Measurements from ENCODE around the gene CDK5RAP3.
"Not testable (repeated sequence)": the region's sequence is repeated elsewhere in the genome, so short reads cannot be mapped to it uniquely, and the experiment has no call there.

Gene CDK5RAP3

GRCh38 chr17:47970725-47971499 lies at the start of gene CDK5RAP3:
Gene CDK5RAP3, plus strand, starts transcription at chr17:47971113. Its CDS starts 34 bp downstream, at chr17:47971147.
- DNase-seq (ENCODE audit: low read depth in 3 of 3) = peak; percentile 98 to 100 (median 99)

DNA sequence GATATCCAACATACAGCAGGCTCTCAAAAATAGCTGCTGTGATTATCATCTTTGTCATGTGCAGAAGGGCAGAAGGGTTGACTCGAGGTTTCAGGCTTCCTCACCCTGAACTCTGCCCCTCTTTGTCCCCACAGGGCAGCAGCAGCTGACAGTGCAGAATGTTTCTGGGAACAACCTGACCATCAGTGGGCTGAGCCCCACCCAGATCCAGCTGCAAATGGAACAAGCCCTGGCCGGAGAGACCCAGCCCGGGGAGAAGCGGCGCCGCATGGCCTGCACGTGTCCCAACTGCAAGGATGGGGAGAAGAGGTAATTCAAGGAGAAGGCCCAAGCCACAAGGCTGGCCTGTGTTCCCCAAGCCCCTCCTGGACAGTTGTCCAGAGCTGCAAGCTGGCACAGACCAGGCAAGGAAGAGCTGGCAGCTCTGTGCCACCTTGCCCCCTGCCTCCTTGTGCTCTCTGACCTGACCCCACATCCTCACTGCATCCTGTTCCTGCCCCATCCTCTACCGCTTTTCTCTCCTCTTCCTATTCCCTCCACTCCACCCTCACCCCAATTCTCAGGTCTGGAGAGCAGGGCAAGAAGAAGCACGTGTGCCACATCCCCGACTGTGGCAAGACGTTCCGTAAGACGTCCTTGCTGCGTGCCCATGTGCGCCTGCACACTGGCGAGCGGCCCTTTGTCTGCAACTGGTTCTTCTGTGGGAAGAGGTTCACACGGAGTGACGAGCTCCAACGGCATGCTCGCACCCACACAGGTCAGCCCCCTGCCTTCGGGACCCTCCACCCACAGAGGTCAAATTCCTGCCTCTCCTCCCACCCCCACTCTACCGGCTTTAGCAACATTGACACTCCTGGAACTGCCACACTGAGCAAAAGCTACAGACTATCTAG lies 45.9 kb upstream of the CDK5RAP3 start:
- DNase-seq (ENCODE audit: low read depth in 3 of 3) = no peak

DNA sequence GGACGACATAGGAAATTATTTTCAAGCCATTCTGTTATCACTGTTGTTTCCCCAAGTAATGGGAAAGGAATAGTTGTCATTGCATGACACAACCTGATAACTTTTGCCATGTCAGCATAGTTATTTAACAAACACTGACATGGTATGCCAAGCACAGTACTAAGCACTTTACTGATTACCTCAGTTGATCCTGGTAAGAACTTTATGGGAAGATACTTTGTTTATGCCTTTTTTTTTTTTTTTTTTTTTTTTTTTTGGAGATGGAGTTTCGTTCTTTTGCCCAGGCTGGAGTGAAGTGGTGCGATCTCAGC lies 45.3 kb upstream of the CDK5RAP3 start:
- no peak for DNase-seq (ENCODE audit: low read depth in 3 of 3)

DNA sequence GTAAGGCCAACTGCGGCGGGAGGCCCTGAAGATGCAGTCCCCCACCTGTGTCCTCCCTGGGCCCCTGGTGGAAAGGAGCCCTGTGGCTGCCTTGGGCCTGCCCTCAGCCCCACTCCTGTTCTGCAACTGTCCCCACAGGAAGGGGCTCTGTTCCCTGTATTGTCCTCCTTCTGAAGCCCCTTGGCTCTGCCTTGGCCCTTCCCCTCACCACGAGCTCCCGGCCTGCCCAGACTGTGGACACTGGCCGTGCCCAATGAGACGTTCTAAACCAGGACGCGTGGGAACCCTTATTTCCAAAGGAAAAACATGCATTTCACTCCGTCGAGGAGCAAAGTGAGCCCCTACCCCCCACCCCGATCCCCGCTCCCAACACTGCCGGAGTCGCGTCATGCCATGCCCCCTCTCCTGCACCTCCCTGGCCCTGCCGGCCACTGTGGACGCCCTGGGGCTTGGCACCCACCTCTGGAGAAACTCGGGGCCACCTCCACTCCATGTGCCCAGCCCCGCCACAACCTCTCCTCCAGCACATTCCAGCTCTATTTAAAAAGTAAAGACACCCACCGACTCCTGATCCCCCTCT lies 43.0 kb upstream of the CDK5RAP3 start:
- DNase-seq (ENCODE audit: low read depth in 3 of 3) = no peak

GRCh38 chr17:47928415-47928814 lies 42.5 kb upstream of the CDK5RAP3 start:
- DNase-seq (ENCODE audit: low read depth in 3 of 3) = no peak

GRCh38 chr17:47929218-47930000 lies 41.5 kb upstream of the CDK5RAP3 start:
- DNase-seq (ENCODE audit: low read depth in 3 of 3) = no peak

GRCh38 chr17:47931848-47932247 lies 39.1 kb upstream of the CDK5RAP3 start:
- DNase-seq (ENCODE audit: low read depth in 3 of 3) = no peak

DNA sequence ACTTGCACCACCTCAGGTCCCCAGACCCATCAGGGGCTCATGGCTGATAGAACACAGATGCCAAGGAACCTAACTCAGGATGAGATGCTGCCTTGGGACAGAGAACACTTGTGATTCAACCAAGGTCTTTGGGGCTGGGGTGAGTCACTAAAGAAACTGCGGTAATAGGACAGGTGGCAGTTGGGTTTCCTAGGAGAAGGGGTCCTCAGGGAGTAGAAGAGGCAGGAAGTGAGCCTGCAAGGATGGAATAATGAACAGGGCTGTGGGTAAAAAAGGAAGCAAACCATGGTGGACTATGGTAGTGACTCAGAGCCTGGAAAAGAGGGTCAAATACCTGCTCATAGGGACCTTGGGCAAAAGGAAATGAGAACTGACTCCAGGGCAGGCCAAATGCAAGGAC lies 36.1 kb upstream of the CDK5RAP3 start:
- DNase-seq (ENCODE audit: low read depth in 3 of 3) = no peak

- DNase-seq (ENCODE audit: low read depth in 3 of 3) = not testable (repeated sequence)
Observed at GRCh38 chr17:47935468-47935867, 35.4 kb upstream of the CDK5RAP3 start.

DNA sequence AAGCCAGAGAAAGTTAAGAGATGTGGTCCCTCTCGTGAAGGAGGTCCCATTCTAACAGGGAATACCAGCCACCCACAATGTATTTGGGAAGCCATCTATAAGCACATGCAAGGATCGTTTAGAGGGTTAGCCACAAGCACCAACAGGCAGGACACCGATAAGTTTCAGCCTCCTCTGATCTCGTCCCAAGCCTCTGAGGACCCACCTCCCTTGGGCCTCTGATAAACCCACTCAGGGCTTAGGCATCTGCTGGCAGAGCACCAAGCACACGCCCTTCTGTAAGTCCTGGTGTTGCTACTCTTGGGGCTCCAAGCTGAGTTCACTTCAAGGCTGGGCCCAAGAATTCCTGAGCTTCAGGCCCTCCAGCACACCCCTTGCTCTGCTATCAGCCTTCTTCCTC lies 35.0 kb upstream of the CDK5RAP3 start:
- no peak for DNase-seq (ENCODE audit: low read depth in 3 of 3)

- no peak for DNase-seq (ENCODE audit: low read depth in 3 of 3)
Observed at GRCh38 chr17:47937941-47938340, 33.0 kb upstream of the CDK5RAP3 start.

GRCh38 chr17:47941246-47942095 lies 29.4 kb upstream of the CDK5RAP3 start, which contains the start of gene PNPO:
Gene PNPO, plus strand, starts transcription at chr17:47941571. Its CDS starts 105 bp downstream, at chr17:47941676.
- peak; percentile 84 to 94 (median 94) for DNase-seq (ENCODE audit: low read depth in 3 of 3)

DNA sequence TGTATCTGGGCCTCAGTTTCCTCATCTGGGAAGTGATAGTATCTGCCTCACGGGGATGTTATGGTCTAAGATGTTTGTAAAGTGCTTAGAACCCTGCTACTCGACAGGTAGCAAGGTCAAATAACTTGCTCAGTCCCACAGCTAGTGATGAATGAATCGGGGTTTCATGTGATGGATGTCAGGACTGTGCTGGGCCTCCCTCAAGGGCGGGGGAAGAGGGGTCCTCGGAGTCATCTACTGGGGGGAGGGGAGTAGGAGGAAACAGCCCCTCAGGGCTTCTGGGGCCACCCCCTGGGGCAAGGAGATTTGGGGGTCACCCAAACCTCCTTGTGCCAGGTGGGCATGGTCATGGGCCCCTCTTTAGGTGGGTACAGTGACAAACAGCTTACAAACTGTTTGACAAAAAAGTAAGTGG lies 28.8 kb upstream of the CDK5RAP3 start:
- no peak for DNase-seq (ENCODE audit: low read depth in 3 of 3)

DNA sequence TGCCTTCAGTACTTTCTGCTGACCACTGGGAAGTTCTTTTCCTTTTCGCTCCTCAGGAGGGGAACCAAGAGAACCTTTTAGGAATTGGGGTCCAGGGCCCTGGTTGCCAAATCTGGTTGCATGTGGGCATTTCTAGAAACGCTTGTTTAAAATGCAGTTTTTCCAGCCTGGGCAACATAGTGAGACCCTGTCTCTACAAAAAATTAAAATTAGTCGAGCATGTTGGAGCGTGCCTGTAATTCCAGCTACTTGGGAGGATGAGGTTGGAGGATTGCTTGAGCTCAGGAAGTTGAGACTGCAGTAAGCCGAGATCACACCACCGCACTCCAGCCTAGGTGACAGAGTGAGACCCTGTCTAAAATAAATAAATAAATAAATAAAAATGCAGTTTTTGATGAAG lies 28.3 kb upstream of the CDK5RAP3 start:
- DNase-seq (ENCODE audit: low read depth in 3 of 3) = no peak

- DNase-seq (ENCODE audit: low read depth in 3 of 3) = no peak
Observed at GRCh38 chr17:47945080-47945479, 25.8 kb upstream of the CDK5RAP3 start.

GRCh38 chr17:47945529-47946508 lies 25.1 kb upstream of the CDK5RAP3 start:
- no peak for DNase-seq (ENCODE audit: low read depth in 3 of 3)

DNA sequence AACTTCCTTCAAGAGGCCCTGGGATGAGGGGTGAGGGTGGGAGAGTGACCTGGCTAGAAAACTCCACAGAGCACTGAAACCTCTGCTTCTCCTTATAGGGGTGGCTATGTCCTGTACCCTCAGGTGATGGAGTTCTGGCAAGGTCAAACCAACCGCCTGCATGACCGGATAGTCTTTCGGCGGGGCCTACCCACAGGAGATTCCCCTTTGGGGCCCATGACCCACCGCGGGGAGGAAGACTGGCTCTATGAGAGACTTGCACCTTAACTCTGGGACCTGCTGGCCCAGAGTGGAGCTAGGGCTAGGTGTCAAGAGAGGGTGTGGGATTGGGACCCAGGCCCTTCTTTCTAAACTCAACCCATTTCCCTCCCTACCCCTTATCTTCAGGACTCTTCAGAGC lies 24.4 kb upstream of the CDK5RAP3 start:
- no peak for DNase-seq (ENCODE audit: low read depth in 3 of 3)

DNA sequence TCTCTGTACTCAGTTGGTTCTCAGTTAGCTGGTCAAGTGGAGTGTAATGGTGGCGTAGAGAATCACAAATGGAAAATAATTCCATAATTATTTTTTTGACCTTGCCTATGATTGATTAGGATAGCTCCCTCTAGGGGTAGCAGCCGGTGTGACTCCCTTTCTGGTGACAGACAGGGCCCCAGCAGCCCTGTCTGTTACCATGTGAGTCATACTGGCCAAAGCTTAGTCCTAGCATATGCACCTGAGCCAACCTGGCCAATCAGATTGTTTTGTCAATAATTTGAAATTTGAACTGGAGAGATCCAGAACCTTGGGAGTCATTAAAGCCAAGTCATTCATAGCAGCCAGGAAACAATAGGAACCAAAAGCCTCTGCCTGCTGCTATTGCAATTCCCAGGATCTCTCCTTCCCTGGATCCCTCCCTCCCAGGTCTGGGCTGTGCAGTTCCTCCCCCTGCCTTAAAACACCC lies 23.9 kb upstream of the CDK5RAP3 start:
- DNase-seq (ENCODE audit: low read depth in 3 of 3) = peak; percentile 48 to 80 (median 69)

- no peak for DNase-seq (ENCODE audit: low read depth in 3 of 3)
Observed at GRCh38 chr17:47948706-47949196, 22.2 kb upstream of the CDK5RAP3 start.

All from stimulated activated CD4-positive, alpha-beta T cell treated with anti-CD3 and anti-CD28 coated beads, TNF-alpha, amount 100 ng/mL, for 24 hours (primary cell).